Liver (tissue), 9 donors: ENCODE results near the gene LAMB4. TPM values are rescaled to one million over a fixed set of nuclear protein-coding genes. Genes with fewer than 3 reads are reported as not detected.

Source experiments
- DNase-seq: peaks from one replicate; pipeline ENCODE4 v3.0.0-alpha.2; 2017; ENCODE audit warnings: low spot score
- H3K27ac ChIP-seq, 2 donors: one replicate each; pipeline ENCODE4 v1.7.0; 2013; ENCODE audit warnings: inconsistent platforms in 2 of 2, low read length in 2 of 2, control low read depth in 1 of 2, low read depth in 1 of 2, mild to moderate bottlenecking in 1 of 2
- H3K27me3 ChIP-seq, 4 donors: one replicate each; pipeline versions ENCODE4 v1.6.1 to v1.7.0; 2013; ENCODE audit warnings: low read length in 3 of 4, inconsistent platforms in 1 of 4, mild to moderate bottlenecking in 1 of 4, moderate library complexity in 1 of 4; ENCODE audit not compliant: control insufficient read depth in 4 of 4, insufficient read depth in 4 of 4
- H3K36me3 ChIP-seq, 4 donors: one replicate each; pipeline versions ENCODE4 v1.6.1 to v1.7.0; 2013; ENCODE audit warnings: low read length in 3 of 4, mild to moderate bottlenecking in 3 of 4, low read depth in 1 of 4, moderate library complexity in 1 of 4; ENCODE audit not compliant: control insufficient read depth in 4 of 4, insufficient read depth in 3 of 4
- H3K4me1 ChIP-seq, 4 donors: one replicate each; pipeline versions ENCODE4 v1.6.1 to v1.7.0; 2013; ENCODE audit warnings: low read length in 3 of 4, mild to moderate bottlenecking in 3 of 4, moderate library complexity in 1 of 4; ENCODE audit not compliant: control insufficient read depth in 4 of 4, insufficient read depth in 4 of 4
- H3K4me3 ChIP-seq, 3 donors: one replicate each; pipeline versions ENCODE4 v1.6.1 to v1.7.0; 2013; ENCODE audit warnings: low read length in 3 of 3, control low read depth in 1 of 3, low read depth in 1 of 3, mild to moderate bottlenecking in 1 of 3
- H3K9ac ChIP-seq, 2 donors: one replicate each; pipeline ENCODE4 v1.7.0; 2013; ENCODE audit warnings: low read length in 2 of 2, mild to moderate bottlenecking in 2 of 2, moderate library complexity in 2 of 2, control low read depth in 1 of 2, low read depth in 1 of 2
- H3K9me3 ChIP-seq, 4 donors: one replicate each; pipeline versions ENCODE4 v1.6.1 to v1.7.0; 2013; ENCODE audit warnings: low read length in 3 of 4; ENCODE audit not compliant: control insufficient read depth in 4 of 4
- ATF3 ChIP-seq: IDR thresholded peaks from 2 replicates; pipeline ENCODE4 v1.6.1; 2016; ENCODE audit warnings: antibody characterized with exemption
- CTCF ChIP-seq: fragments of 150-350 bp; IDR thresholded peaks from 2 replicates; pipeline ENCODE4 v1.5.1; 2017; ENCODE audit warnings: improper control_type of control experiment, low read depth, low read length; ENCODE audit not compliant: missing input control
- EGR1 ChIP-seq, 2 donors: IDR thresholded peaks; 2 replicates each; pipeline ENCODE4 v1.6.1; 2016 to 2018; ENCODE audit warnings: antibody characterized with exemption in 2 of 2, low read depth in 2 of 2
- FOXA1 ChIP-seq: IDR thresholded peaks from 2 replicates; pipeline ENCODE4 v1.6.1; 2016; ENCODE audit warnings: antibody characterized with exemption
- FOXA2 ChIP-seq: IDR thresholded peaks from 2 replicates; pipeline ENCODE4 v1.6.1; 2016; ENCODE audit warnings: antibody characterized with exemption
- GABPA ChIP-seq, 2 donors: IDR thresholded peaks in 1 of 2; conservative IDR thresholded peaks in 1 of 2; 2 replicates each; pipeline ENCODE4 v1.6.1; 2016; ENCODE audit warnings: antibody characterized with exemption in 2 of 2, mild to moderate bottlenecking in 1 of 2, moderate library complexity in 1 of 2
- HNF4A ChIP-seq, 2 donors: conservative IDR thresholded peaks; 2 replicates each; pipeline ENCODE4 v1.6.1; 2016; ENCODE audit warnings: antibody characterized with exemption in 2 of 2, mild to moderate bottlenecking in 2 of 2
- HNF4G ChIP-seq: IDR thresholded peaks from 2 replicates; pipeline ENCODE4 v1.6.1; 2016; ENCODE audit warnings: antibody characterized with exemption
- JUND ChIP-seq, 2 donors: IDR thresholded peaks; 2 replicates each; pipeline ENCODE4 v1.6.1; 2016; ENCODE audit warnings: antibody characterized with exemption in 2 of 2
- NR2F2 ChIP-seq: IDR thresholded peaks from 2 replicates; pipeline ENCODE4 v1.6.1; 2016; ENCODE audit warnings: antibody characterized with exemption
- RAD21 ChIP-seq, 2 donors: IDR thresholded peaks; 2 replicates each; pipeline ENCODE4 v1.6.1; 2016; ENCODE audit warnings: antibody characterized with exemption in 2 of 2, mild to moderate bottlenecking in 2 of 2
- REST ChIP-seq: IDR thresholded peaks from 2 replicates; pipeline ENCODE4 v1.6.1; 2016; ENCODE audit warnings: antibody characterized with exemption, mild to moderate bottlenecking
- RXRA ChIP-seq, 2 donors: IDR thresholded peaks; 2 replicates each; pipeline ENCODE4 v1.6.1; 2017 to 2018; ENCODE audit warnings: antibody characterized with exemption in 2 of 2, mild to moderate bottlenecking in 1 of 2
- SP1 ChIP-seq: IDR thresholded peaks from 2 replicates; pipeline ENCODE4 v1.6.1; 2018; ENCODE audit warnings: antibody characterized with exemption, mild to moderate bottlenecking
- TAF1 ChIP-seq: conservative IDR thresholded peaks from 2 replicates; pipeline ENCODE4 v1.6.1; 2016; ENCODE audit warnings: antibody characterized with exemption, mild to moderate bottlenecking
- WGBS: extraction: QIAGEN DNeasy Blood & Tissue Kit; methylation state at CpG from one replicate; pipeline ENCODE4 v1.1.7; 2013; 5-methylcytosine and 5-hydroxymethylcytosine counted together
- polyA plus RNA-seq, 2 donors: library from polyadenylated mRNA; stranded (reverse) in 1 of 2; unstranded in 1 of 2; fragments of 200-250 nt in 1 of 2; fragments of >200 nt in 1 of 2; fragmentation: Nextera tagmentation in 1 of 2; extraction: Ambion mirVana in 1 of 2; gene quantifications; one replicate each; pipeline versions ENCODE4 v1.2.1 to v1.2.3, GENCODE V29; 2013 to 2015
- total RNA-seq, 2 donors: library from RNA; depleted of rRNA; stranded (reverse); fragments of >200 nt; gene quantifications; one replicate each; pipeline ENCODE4 v1.2.3, GENCODE V29; 2014
- donor health status: healthy.
- donor health status: healthy.
- donor health status: healthy.
- donor health status: healthy.
- donor health status: healthy.

The LAMB4 gene
- total and polyA plus RNA-seq, 4 donors: under 0.01 to 0.03 TPM; not detected in 2

- Histone ChIP-seq H3K4me1 (no peaks in the 10 kb centered on the region), H3K4me3 (no peak overlapping the region), H3K9ac (no peak overlapping the region), H3K27me3 (no peaks in the 10 kb centered on the region), H3K27ac (no peak overlapping the region), H3K9me3 (no peaks in the 10 kb centered on the region), H3K36me3 (no peaks in the 10 kb centered on the region)
- WGBS: 80% methylated on average over 5 of the region's 5 CpGs
- DNase-seq: no peak
- no peak for TF ChIP-seq NR2F2
- TF ChIP-seq REST: no peak
- TF ChIP-seq CTCF: no peak
- no peak for TF ChIP-seq HNF4G
- TF ChIP-seq ATF3: no peak
- no peak for TF ChIP-seq RAD21 (IDR thresholded peaks at IDR 0.05)
- TF ChIP-seq EGR1 (IDR thresholded peaks at IDR 0.05; ENCODE audit: low read depth in 2 of 2): no peak
- no peak for TF ChIP-seq RXRA (IDR thresholded peaks at IDR 0.05)
- no peak for TF ChIP-seq JUND (IDR thresholded peaks at IDR 0.05)
- TF ChIP-seq HNF4A (conservative IDR thresholded peaks at IDR 0.05): no peak
- TF ChIP-seq TAF1: no peak
Measured at GRCh38 chr7:108170251-108170650, 40.1 kb upstream of the LAMB4 start.

- Histone ChIP-seq H3K9me3 (no peaks in the 10 kb centered on the region), H3K4me1 (peaks cover 0 to 8% (median 6%) of the 10 kb centered on the region in 4 donors), H3K4me3 (no peak overlapping the region), H3K27ac (no peak overlapping the region), H3K9ac (no peak overlapping the region), H3K27me3 (no peaks in the 10 kb centered on the region), H3K36me3 (no peaks in the 10 kb centered on the region)
- WGBS: 73% methylated on average over 7 of the region's 7 CpGs
- no peak for DNase-seq
- no peak for TF ChIP-seq HNF4G
- TF ChIP-seq NR2F2: no peak
- no peak for TF ChIP-seq HNF4A (conservative IDR thresholded peaks at IDR 0.05)
- TF ChIP-seq CTCF: no peak
- TF ChIP-seq RXRA (IDR thresholded peaks at IDR 0.05): no peak
- TF ChIP-seq JUND (IDR thresholded peaks at IDR 0.05): no peak
- no peak for TF ChIP-seq FOXA2
- no peak for TF ChIP-seq SP1
- no peak for TF ChIP-seq GABPA (IDR thresholded peaks at IDR 0.05 in 1 of 2, conservative IDR thresholded peaks at IDR 0.05 in 1 of 2)
- TF ChIP-seq ATF3: no peak
- no peak for TF ChIP-seq FOXA1
Measured at GRCh38 chr7:108167460-108167859, 37.3 kb upstream of the LAMB4 start.
